ENCODE data around the gene LRCH4.

DNA sequence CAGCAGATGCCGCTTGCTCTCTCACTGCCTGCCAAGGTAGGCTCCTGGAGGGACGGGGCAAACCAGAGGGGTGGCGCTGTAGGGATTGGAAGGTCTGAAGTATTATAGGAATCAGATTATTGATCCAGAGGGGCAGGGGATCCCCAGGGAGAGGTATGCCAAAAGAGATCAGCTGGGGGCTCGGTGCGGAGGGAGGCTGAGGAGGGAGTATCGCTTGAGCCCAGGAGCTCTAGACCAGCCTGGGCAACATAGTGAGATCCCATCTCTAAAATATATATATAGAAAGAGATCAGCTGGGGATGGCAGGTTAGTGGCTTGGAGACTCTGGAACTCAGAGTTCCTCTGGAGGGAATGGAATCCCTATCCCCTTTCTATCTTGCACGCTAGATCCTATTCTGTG is 9.3 kb upstream of the LRCH4 start:
- TF ChIP-seq CTCF (IDR thresholded peaks at IDR 0.05) (no peak), POLR2A (IDR thresholded peaks at IDR 0.05) (no peak)

All from thyroid gland (tissue), 4 donors.